PC-3 (cell line): ENCODE data around the gene MRPL28. TPM values are rescaled to one million over a fixed set of nuclear protein-coding genes. Genes with fewer than 3 reads are reported as not detected.

Source experiments
- ATAC-seq: fragments of 200-7000 bp; cut with Tn5 transposase; 2 replicates; pipeline ENCODE4 v1.9.1; 2020; ENCODE audit warnings: mild to moderate bottlenecking, moderate library complexity
- BruUV-seq: library from RNA; stranded (reverse); fragments of 400-500 nt; replicated peaks from 2 replicates; lab custom pipeline; 2021; lab: Mats Ljungman, UMichigan
- CTCF ChIA-PET: fragments of 300-600 bp; sonication (Branson Sonifier 250); formaldehyde crosslinking; loops from one replicate; lab custom pipeline; 2022; ENCODE audit warnings: antibody characterized with exemption; lab: Charles Lee
- POLR2A ChIA-PET: fragments of 300-600 bp; sonication (Branson Sonifier 250); formaldehyde crosslinking; loops from one replicate; lab custom pipeline; 2022; ENCODE audit warnings: antibody characterized with exemption; ENCODE audit not compliant: unreplicated experiment; lab: Charles Lee
- DNase-seq: peaks from one replicate; pipeline ENCODE4 v3.0.0-alpha.2; 2015
- H2AFZ ChIP-seq: fragments of 300-600 bp; sonication (generic); 2 replicates; pipeline ENCODE4 v1.6.0; 2016; ENCODE audit warnings: antibody characterized with exemption, low read length
- H3F3A ChIP-seq: fragments of 300-600 bp; sonication (generic); one replicate; pipeline ENCODE4 v1.6.0; 2017; ENCODE audit warnings: antibody characterized with exemption, low read length, control low read depth, mild to moderate bottlenecking; ENCODE audit not compliant: unreplicated experiment
- H3K27ac ChIP-seq: fragments of 300-600 bp; sonication (generic); 2 replicates; pipeline ENCODE4 v1.5.1; 2016; ENCODE audit warnings: mild to moderate bottlenecking, low read length
- H3K27me3 ChIP-seq: fragments of 300-600 bp; sonication (generic); 2 replicates; pipeline ENCODE4 v1.6.1; 2016; ENCODE audit warnings: low read length, mixed read lengths
- H3K36me3 ChIP-seq: fragments of 300-600 bp; sonication (generic); 2 replicates; pipeline ENCODE4 v1.6.1; 2016; ENCODE audit warnings: low read depth, mixed run types, low read length, mixed read lengths
- H3K4me1 ChIP-seq: fragments of 300-600 bp; sonication (generic); 2 replicates; pipeline ENCODE4 v1.5.1; 2016; ENCODE audit warnings: low read length; ENCODE audit not compliant: insufficient read depth
- H3K4me2 ChIP-seq: fragments of 300-600 bp; sonication (generic); 2 replicates; pipeline ENCODE4 v1.6.0; 2016; ENCODE audit warnings: low read length
- H3K4me3 ChIP-seq: fragments of 300-600 bp; sonication (generic); 2 replicates; pipeline ENCODE4 v1.5.1; 2016; ENCODE audit warnings: mild to moderate bottlenecking, low read length, mixed read lengths
- H3K79me2 ChIP-seq: fragments of 300-600 bp; sonication (generic); 2 replicates; pipeline ENCODE4 v1.6.1; 2017; ENCODE audit warnings: low read length, mixed read lengths
- H3K9ac ChIP-seq: fragments of 300-600 bp; sonication (generic); 2 replicates; pipeline ENCODE4 v1.6.0; 2016; ENCODE audit warnings: mild to moderate bottlenecking, low read length
- H3K9me2 ChIP-seq: fragments of 300-600 bp; sonication (generic); replicated peaks from 2 replicates; pipeline ENCODE4 v1.6.1; 2016; ENCODE audit warnings: mixed run types, low read length, mixed read lengths
- H3K9me3 ChIP-seq: fragments of 300-600 bp; sonication (generic); 2 replicates; pipeline ENCODE4 v1.6.1; 2016; ENCODE audit warnings: low read length, mixed read lengths
- H4K20me1 ChIP-seq: fragments of 300-600 bp; sonication (generic); 2 replicates; pipeline ENCODE4 v1.6.1; 2016; ENCODE audit warnings: low read length, mixed read lengths
- EZH2 ChIP-seq: fragments of 300-600 bp; sonication (generic); IDR thresholded peaks from one replicate; pipeline ENCODE4 v1.6.1; 2017; ENCODE audit warnings: antibody characterized with exemption, mild to moderate bottlenecking, low read length; ENCODE audit not compliant: unreplicated experiment
- EZH2phosphoT487 ChIP-seq: fragments of 300-600 bp; sonication (generic); IDR thresholded peaks from 2 replicates; pipeline ENCODE4 v1.6.1; 2018; ENCODE audit warnings: mild to moderate bottlenecking, antibody characterized with exemption, low read length, borderline replicate concordance
- intact Hi-C: fragments of 100-400 bp; cut with micrococcal nuclease; formaldehyde crosslinking; loops from 2 replicates; pipeline ENCODE4 v1.9.0; 2023
- total RNA-seq: library from RNA; depleted of rRNA; stranded (reverse); fragments of >200 nt; gene quantifications from 2 replicates; pipeline ENCODE4 v1.2.3, GENCODE V29; 2014
- TF ChIP-seq, protein P1 (sequence below): fragments of 300-600 bp; sonication (generic); conservative IDR thresholded peaks from 2 replicates; pipeline ENCODE4 v1.5.1; 2017; ENCODE audit warnings: antibody characterized with exemption, low read depth, mild to moderate bottlenecking, low read length

The MRPL28 gene
- total RNA-seq, 1 experiment from 2014 or later: 154 TPM

DNA sequence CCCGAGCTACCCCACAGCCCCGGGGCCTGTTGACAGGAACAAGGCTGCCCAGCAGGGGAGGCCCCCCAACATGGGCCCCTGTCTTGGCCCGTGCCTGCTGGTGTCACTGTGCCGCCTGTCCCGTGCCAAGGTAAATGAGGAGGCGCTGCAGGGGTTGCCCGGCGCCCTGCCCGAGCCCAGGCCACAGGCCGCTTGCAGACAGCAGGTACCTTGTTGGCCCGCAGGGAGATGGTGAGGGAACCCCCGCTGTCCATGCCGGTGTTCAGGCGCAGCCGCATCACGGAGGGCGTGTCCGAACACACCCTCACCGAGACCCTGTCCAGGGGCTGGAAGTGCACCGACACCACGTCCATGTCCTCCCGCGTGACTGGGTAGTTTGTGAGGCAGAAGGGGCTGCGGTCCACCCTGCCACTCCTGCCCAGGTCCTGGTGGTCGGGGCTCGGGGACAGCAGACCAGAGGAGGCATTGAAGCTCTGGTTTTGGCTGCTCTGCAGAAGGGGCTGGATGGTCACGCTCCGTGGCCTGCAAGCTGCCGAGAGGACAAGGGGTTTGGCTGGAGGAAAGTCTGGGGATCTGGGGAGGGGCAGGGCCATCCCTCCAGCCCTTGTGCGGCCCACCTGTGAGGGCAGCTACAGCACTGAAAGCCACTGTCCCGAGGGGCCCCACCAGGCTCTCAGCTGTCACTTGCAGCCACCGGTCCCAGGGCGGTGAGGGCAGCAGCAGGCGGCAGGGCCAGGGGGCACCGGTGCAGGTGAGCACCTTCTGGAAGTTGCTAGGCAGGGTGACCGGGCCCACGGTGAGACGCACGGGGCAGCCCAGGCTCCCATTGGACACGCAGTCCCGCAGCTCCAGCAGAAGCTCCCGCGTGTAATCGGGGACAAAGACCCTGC, 5.8 kb upstream of the MRPL28 start:
- CTCF ChIA-PET: no interaction called here
- POLR2A ChIA-PET: no interaction called here

DNA sequence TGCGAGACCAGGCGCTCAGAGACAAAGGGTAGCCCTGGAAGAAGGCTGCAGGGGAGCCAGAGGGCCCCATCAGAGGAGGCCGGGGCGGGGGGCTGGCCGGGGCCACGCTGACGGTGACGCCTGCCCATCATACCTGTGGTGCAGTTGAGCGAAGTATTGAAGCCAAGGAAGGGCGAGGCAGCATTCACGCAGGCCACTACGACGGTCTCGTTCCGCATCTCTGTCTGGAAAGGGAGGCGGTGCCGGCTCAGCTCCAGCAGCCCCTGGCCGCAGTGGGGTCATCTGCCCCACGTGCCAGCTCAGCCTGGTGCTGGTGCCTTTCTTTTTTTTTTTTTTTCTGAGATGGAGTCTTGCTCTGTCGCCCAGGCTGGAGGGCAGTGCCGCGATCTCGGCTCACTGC, 4.9 kb upstream of the MRPL28 start:
- H3K4me2 ChIP-seq: no peak overlapping the region
- H3K27ac ChIP-seq: no peak overlapping the region
- BruUV-seq: no TSS peak
- DNase-seq (no peak), ATAC-seq (no peak)
- H3K4me3 ChIP-seq: no peak overlapping the region
- H3K36me3 ChIP-seq: no peaks in the 10 kb centered on the region
- H3K27me3 ChIP-seq: no peaks in the 10 kb centered on the region
- peaks cover 11% of the 10 kb centered on the region for H3K79me2 ChIP-seq
- TF ChIP-seq EZH2phosphoT487 (no peak), EZH2 (no peak)
- TF ChIP-seq, protein P1, sequence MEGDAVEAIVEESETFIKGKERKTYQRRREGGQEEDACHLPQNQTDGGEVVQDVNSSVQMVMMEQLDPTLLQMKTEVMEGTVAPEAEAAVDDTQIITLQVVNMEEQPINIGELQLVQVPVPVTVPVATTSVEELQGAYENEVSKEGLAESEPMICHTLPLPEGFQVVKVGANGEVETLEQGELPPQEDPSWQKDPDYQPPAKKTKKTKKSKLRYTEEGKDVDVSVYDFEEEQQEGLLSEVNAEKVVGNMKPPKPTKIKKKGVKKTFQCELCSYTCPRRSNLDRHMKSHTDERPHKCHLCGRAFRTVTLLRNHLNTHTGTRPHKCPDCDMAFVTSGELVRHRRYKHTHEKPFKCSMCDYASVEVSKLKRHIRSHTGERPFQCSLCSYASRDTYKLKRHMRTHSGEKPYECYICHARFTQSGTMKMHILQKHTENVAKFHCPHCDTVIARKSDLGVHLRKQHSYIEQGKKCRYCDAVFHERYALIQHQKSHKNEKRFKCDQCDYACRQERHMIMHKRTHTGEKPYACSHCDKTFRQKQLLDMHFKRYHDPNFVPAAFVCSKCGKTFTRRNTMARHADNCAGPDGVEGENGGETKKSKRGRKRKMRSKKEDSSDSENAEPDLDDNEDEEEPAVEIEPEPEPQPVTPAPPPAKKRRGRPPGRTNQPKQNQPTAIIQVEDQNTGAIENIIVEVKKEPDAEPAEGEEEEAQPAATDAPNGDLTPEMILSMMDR: no peak
- no peaks in the 10 kb centered on the region for H3K9me3 ChIP-seq
- H4K20me1 ChIP-seq: no peaks in the 10 kb centered on the region
- H3K9ac ChIP-seq: no peak overlapping the region
- no peaks in the 10 kb centered on the region for H3K9me2 ChIP-seq
- no peaks in the 10 kb centered on the region; the same call in 1 of the 2 replicates for H3K4me1 ChIP-seq
- intact Hi-C loops: no loop called here
- CTCF ChIA-PET: no interaction called here
- no peak overlapping the region for H2AFZ ChIP-seq
- H3F3A ChIP-seq: no peaks in the 10 kb centered on the region
- POLR2A ChIA-PET: no interaction called here

More for the DNA sequence above, 5.8 kb upstream of the MRPL28 start:
- no TSS peak for BruUV-seq
- Histone ChIP-seq H3K4me1 (no peaks in the 10 kb centered on the region), H3F3A (no peaks in the 10 kb centered on the region), H4K20me1 (no peaks in the 10 kb centered on the region), H3K79me2 (peaks cover 20% of the 10 kb centered on the region), H3K36me3 (no peaks in the 10 kb centered on the region), H3K9me3 (no peaks in the 10 kb centered on the region), H3K27me3 (no peaks in the 10 kb centered on the region), H3K4me3 (no peak overlapping the region), H3K9ac (no peak overlapping the region), H2AFZ (no peak overlapping the region), H3K27ac (no peak overlapping the region), H3K4me2 (no peak overlapping the region), H3K9me2 (no peaks in the 10 kb centered on the region)
- intact Hi-C loops: no loop called here
- DNase-seq: no peak
- ATAC-seq: no peak
- TF ChIP-seq, protein P1: no peak
- no peak for TF ChIP-seq EZH2phosphoT487
- no peak for TF ChIP-seq EZH2

DNA sequence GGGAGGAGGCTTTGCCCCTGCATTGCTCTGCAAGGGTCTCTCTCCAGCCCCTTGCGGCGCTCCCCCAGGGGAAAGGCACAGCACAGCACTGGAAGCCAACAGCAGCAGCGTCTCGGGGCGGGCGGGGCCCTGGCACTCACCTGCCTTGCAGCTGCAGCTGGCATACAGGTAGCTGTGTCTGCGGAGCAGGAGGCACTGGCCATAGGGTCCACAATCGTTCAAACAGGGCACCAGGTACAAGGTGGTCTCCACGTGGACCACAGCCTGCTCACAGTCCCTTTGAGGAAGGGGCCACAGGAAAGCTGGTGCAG, 4.2 kb upstream of the MRPL28 start:
- Histone ChIP-seq H3K4me2 (no peak overlapping the region), H3K4me3 (no peak overlapping the region), H2AFZ (no peak overlapping the region), H3K4me1 (peaks cover 3% of the 10 kb centered on the region; the same call in 1 of the 2 replicates), H3K27me3 (no peaks in the 10 kb centered on the region), H3K9me2 (no peaks in the 10 kb centered on the region), H3K27ac (no peak overlapping the region), H3K79me2 (peaks cover 5% of the 10 kb centered on the region), H3K9me3 (no peaks in the 10 kb centered on the region), H3K9ac (no peak overlapping the region), H3F3A (no peaks in the 10 kb centered on the region), H4K20me1 (no peaks in the 10 kb centered on the region), H3K36me3 (no peaks in the 10 kb centered on the region)
- CTCF ChIA-PET: no interaction called here
- ATAC-seq (no peak), DNase-seq (no peak)
- TF ChIP-seq, protein P1: no peak
- TF ChIP-seq EZH2phosphoT487 (no peak), EZH2 (no peak)
- intact Hi-C loops: no loop called here
- POLR2A ChIA-PET: no interaction called here
- no TSS peak for BruUV-seq
